ENCODE results near the gene LIPG. TPM values are rescaled to one million over a fixed set of nuclear protein-coding genes. Genes with fewer than 3 reads are reported as not detected.

LIPG gene
- total RNA-seq, 1 experiment from 2014 or later = 6.1 TPM

GRCh38 chr18:49613141-49613640, 51.3 kb downstream of the LIPG start:
- Histone ChIP-seq H3K9ac (ENCODE audit: extremely low read depth, insufficient read length, low read length) (no peak overlapping the region), H3K4me1 (ENCODE audit: insufficient read depth, low read length) (peaks cover 6% of the 10 kb centered on the region), H2BK5ac (ENCODE audit: insufficient read length, low read length) (no peak overlapping the region), H3K79me2 (ENCODE audit: insufficient read depth, low read length) (no peaks in the 10 kb centered on the region), H2BK120ac (ENCODE audit: low read depth, low read length, poor library complexity, severe bottlenecking) (no peak overlapping the region), H3K4ac (ENCODE audit: low read depth, low read length) (no peak overlapping the region), H2BK12ac (ENCODE audit: insufficient read length, low read depth, low read length) (no peak overlapping the region), H4K20me1 (ENCODE audit: control insufficient read depth, insufficient read depth, insufficient read length) (no peaks in the 10 kb centered on the region), H3K14ac (ENCODE audit: insufficient read depth, low read length) (no peak overlapping the region), H3K56ac (ENCODE audit: insufficient read length, low read depth, low read length) (no peak overlapping the region), H2BK15ac (ENCODE audit: low read depth, low read length) (no peak overlapping the region), H4K8ac (replicated peaks; ENCODE audit: insufficient read length, low read depth, low read length) (no peak overlapping the region), H3K18ac (ENCODE audit: insufficient read length, low read depth, low read length) (no peak overlapping the region), H3K27ac (ENCODE audit: insufficient read length, low read depth, low read length) (peak overlapping the region; percentile 10), H3K9me3 (ENCODE audit: control insufficient read depth, low read depth, low read length) (no peaks in the 10 kb centered on the region), H3K23ac (ENCODE audit: insufficient read length, low read depth, low read length) (no peak overlapping the region), H4K91ac (ENCODE audit: insufficient read length, low read depth, low read length) (no peak overlapping the region), H2BK20ac (ENCODE audit: low read depth, low read length, poor library complexity, severe bottlenecking) (no peak overlapping the region), H3T11ph (ENCODE audit: low read length) (no peak overlapping the region), H2AFZ (ENCODE audit: low read length) (no peak overlapping the region), H3K79me1 (ENCODE audit: insufficient read depth, low read depth, low read length, poor library complexity, severe bottlenecking) (no peaks in the 10 kb centered on the region), H3K27me3 (ENCODE audit: insufficient read depth, low read length) (no peaks in the 10 kb centered on the region), H3K23me2 (ENCODE audit: insufficient read length, low read depth, low read length, poor library complexity, severe bottlenecking) (peaks cover 3% of the 10 kb centered on the region), H3K4me2 (ENCODE audit: insufficient read depth, insufficient read length, low read length) (peak overlapping the region; percentile 2), H2AK5ac (ENCODE audit: insufficient read length, low read length) (no peak overlapping the region), H4K5ac (ENCODE audit: insufficient read length, low read depth, low read length) (no peak overlapping the region)
- no peaks in the 10 kb centered on the region; a peak in 1 of 5 replicates for H3K9me3 Mint-ChIP-seq
- no peak for TF ChIP-seq CTCF (conservative IDR thresholded peaks at IDR 0.05)
- peaks cover 17% of the 10 kb centered on the region for H3K27me3 Mint-ChIP-seq (ENCODE audit: low read depth)
- H3K4me3 Mint-ChIP-seq = peak overlapping the region; percentile 9 to 30; a peak in 4 of 5 replicates
- no peaks in the 10 kb centered on the region for H3K36me3 Mint-ChIP-seq (ENCODE audit: insufficient read depth in 1 of 3, low read depth in 3 of 3)
- peak overlapping the region; percentile 20 to 96 (median 76); a peak in 4 of 7 replicates for H3K27ac Mint-ChIP-seq
- H3K4me1 Mint-ChIP-seq = peaks cover 45 to 57% of the 10 kb centered on the region in 2 experiments
- peak; percentile 92 for DNase-seq
- WGBS (ENCODE audit: extremely low coverage, insufficient read length, low lambda C conversion rate) = no CpG with 5 or more reads among the region's 7 CpGs
